ENCODE data around the gene ACVR2B.

ACVR2B gene

DNA sequence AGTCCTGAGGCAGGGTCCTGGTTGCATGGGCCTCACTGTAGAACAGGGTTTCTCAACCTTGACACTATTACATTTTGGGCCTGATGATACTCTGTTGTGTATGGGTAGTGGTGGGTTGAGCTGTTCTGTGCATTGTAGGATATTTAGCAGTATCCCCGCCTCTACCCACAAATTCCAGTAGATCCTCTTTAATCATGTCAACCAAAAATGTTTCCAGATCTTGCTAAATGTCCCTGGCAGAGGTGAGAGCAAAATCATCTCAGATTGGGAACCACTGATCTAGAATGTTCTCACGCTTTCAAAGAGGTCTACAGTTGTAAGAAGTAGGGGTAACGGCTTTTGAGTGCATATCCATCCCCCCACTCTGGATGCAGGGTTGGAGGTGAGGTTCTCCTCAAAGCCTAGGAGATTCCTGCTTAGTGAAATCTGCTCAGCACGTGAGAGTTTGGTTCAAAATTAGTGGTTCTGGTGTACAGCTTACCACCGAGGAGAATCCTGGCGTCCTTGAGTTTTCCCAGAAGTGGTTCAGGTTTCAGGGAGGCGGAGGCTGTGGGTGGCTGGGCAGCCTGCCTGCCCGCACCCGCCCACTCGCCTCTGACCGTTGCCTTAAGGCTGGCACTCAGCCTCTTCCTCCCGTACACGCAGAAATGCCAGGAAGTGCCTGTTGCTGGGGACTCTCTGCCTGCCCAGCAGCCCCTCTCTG is 5.3 kb downstream of the ACVR2B start:
- no peak for DNase-seq (ENCODE audit: low read depth in 2 of 2)

GRCh38 chr3:38459499-38460048 is 5.9 kb downstream of the ACVR2B start:
- no peak for DNase-seq (ENCODE audit: low read depth in 2 of 2)

GRCh38 chr3:38460377-38461270 is 6.9 kb downstream of the ACVR2B start:
- DNase-seq (ENCODE audit: low read depth in 2 of 2), result no peak

- no peak for DNase-seq (ENCODE audit: low read depth in 2 of 2)
Measured at GRCh38 chr3:38465588-38466154, 12.0 kb downstream of the ACVR2B start.

- no peak for DNase-seq (ENCODE audit: low read depth in 2 of 2)
Measured at GRCh38 chr3:38468765-38469164, 15.1 kb downstream of the ACVR2B start.

DNA sequence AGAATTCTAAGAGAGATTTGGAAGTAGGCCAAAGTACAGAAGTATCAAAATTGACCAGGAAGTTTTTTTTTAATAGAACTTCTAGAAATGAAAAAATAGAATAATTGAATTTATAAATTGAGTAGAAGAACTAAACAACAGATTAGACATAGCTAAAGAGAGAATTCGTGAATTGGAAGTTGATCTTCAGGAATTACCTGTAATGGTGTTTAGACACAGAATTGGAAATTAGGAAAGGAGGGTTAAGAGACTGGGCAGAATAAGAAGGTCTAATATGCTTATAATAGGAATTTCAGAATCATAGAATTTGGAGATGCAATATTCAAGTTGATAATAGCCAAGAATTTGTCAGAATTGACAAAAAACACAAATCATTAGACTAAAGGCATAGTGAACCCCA is 16.2 kb downstream of the ACVR2B start:
- DNase-seq (ENCODE audit: low read depth in 2 of 2), result no peak

DNA sequence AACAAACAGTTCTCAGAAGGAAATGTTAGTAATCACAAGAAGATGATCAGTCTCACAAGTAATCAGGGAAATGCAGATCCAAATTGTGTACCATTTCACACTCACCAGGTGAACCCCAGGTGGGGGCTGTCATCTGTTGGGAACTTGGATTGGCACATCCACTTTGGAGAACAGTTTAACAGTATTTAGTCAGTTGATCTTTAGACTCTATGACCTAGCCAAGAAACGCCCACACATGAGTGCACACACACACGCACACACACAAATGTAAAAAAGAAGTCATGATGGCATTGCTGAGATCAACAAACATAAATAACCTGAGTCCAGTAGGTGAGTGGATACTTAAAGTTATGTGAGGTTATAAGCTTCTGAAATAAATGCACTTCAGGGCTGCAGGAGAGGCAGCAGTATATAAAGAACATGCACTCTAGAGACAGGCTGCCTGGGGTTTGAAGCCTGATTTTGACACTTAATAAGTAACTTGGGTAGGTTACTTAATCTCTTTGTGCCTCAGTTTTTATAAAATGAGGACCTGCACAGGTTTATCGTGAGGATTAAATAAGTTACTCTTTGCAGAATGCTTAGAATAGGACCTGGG is 17.7 kb downstream of the ACVR2B start:
- no peak for DNase-seq (ENCODE audit: low read depth in 2 of 2)

DNA sequence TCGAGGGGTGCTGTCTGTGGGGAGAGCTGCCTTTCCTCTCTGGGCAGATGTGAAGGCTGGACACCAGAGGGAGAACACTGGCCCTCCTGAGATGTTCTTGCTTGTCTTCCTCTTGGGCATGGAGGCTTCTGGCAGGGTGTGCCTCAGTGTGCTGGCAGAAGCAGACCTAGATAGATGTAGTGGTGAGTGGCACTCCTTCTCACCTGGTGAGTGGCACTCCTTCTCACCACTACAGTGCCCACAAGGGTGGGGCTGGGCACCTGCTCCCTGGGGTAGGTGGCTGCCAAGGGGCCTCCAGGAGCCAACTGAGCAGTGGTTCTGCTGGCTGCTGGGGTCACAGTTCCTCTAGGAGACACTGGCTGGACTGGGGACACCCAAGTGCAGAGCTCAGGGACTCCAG is 18.7 kb downstream of the ACVR2B start:
- no peak for DNase-seq (ENCODE audit: low read depth in 2 of 2)

- DNase-seq (ENCODE audit: low read depth in 2 of 2), result no peak
Measured at GRCh38 chr3:38473229-38473628, 19.5 kb downstream of the ACVR2B start.

DNA sequence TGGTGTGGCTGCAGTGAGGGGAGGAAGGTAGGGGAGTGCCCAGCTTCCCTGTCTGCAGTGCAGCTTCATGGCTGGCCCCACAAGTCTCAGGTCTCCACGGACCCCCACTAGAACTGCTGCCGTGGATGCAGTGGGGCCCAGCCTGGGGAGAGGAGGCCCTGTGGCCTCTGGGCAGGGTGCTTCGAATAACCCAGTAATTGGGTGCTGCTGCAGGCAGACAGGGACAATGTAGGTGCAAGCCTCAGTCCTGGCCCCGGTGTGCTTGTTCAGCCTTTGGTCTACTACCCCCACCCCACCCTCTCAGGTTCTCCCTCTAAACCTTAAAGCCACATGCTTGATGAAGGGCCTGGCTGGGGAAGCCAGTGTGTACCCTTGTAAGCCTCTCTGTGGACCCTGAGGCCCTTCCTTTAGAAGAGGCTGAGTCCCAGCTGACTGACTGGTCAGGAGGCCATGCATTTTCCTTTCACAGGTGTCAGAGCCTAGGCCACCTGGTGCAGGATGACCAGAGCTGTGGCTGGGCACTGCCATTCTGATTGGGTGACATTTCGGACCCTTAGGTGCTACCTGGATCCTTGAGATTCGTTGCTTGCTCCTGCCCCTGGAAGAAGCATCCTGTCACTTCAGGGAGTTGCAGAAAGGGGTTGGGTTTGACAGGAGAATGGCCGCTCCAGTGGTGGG is 21.4 kb downstream of the ACVR2B start:
- no peak for DNase-seq (ENCODE audit: low read depth in 2 of 2)

- no peak for DNase-seq (ENCODE audit: low read depth in 2 of 2)
Measured at GRCh38 chr3:38475716-38476115, 22.0 kb downstream of the ACVR2B start.

DNA sequence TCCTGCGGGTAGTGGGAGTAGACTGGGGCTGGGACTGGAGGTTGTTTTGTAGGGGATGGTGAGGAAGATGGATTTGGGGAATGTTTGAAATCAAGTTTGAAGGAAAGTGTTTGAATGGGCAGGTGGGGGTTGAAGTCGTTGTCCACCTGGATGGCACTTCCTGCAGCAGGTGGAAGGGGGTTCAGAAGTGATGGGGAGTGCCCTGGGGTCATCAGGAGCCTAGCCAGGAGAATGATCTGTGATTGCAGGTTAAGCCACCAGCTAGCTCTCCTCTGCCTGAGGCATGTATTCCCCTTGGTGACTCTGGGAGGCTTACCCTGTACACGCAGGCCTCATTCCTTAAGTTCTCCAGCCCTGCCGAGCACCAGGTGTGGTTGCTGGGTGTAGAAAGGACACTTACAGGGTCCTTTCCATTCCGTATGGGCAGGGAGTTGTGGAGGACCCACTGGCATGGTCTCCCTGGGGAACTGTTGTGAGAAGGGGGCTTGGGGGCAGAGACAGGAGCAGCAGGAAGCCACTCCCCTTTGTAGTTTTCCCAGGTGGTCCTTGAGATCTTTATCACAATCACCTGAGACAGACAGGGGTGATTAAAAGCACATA is 22.6 kb downstream of the ACVR2B start:
- no peak for DNase-seq (ENCODE audit: low read depth in 2 of 2)

DNA sequence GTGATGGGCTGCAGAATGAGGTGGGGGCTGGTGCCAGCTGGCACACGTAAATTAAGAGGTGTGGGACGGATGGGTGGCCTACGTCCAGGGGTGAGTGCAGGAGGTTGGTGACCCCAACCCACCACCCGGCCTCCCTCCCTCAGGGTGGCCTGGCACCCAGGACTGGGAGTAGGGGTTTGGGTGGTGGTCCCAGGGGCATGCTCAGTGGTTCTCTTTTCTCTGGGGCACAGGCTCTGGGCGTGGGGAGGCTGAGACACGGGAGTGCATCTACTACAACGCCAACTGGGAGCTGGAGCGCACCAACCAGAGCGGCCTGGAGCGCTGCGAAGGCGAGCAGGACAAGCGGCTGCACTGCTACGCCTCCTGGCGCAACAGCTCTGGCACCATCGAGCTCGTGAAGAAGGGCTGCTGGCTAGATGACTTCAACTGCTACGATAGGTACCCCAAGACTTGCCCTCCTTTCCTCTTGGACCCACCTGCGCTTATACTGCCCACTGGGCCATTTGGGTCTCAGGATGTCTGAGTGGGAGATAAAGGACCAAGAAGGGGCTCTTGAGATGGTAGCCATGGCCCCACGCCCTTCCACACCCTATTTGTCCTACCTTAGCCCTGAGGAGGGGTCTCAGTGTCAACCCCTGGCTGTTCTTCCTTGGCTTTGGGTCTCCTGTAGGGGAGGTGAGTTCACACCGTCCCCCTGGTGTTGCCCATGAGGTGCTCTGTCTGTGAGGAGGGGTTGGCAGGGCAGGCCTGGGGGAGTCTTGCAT is 23.5 kb downstream of the ACVR2B start:
- no peak for DNase-seq (ENCODE audit: low read depth in 2 of 2)

- DNase-seq (ENCODE audit: low read depth in 2 of 2), result no peak
Measured at GRCh38 chr3:38477839-38478450, 24.3 kb downstream of the ACVR2B start.

GRCh38 chr3:38478901-38479300 is 25.2 kb downstream of the ACVR2B start:
- DNase-seq (ENCODE audit: low read depth in 2 of 2), result no peak

DNA sequence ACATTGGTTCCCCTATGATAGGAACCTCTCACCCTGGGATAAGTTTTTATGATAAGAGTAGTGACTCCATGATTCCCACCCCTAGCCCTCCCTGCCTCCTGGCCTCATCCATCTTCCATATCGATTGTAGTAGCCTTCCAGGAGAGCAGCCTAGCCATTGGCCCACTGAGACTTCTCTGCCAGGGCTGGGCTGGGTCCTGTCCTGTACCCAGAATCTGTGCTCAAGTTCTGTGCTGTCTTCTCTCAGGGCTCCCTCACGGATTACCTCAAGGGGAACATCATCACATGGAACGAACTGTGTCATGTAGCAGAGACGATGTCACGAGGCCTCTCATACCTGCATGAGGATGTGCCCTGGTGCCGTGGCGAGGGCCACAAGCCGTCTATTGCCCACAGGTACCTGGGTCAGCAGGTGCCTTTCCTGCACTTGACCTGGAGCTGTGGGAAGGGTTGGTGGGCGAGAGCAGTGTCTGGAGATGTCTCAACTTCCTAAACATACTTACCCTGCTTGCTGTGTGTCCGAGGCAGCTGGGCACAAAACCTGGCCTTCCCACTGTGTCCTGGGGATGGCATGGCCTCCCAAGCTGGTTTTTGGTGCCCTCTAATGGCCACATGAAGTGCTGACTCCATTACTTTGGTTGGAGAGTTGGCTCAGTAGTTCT is 25.9 kb downstream of the ACVR2B start:
- DNase-seq (ENCODE audit: low read depth in 2 of 2), result no peak

GRCh38 chr3:38480093-38480445 is 26.4 kb downstream of the ACVR2B start:
- DNase-seq (ENCODE audit: low read depth in 2 of 2), result no peak

DNA sequence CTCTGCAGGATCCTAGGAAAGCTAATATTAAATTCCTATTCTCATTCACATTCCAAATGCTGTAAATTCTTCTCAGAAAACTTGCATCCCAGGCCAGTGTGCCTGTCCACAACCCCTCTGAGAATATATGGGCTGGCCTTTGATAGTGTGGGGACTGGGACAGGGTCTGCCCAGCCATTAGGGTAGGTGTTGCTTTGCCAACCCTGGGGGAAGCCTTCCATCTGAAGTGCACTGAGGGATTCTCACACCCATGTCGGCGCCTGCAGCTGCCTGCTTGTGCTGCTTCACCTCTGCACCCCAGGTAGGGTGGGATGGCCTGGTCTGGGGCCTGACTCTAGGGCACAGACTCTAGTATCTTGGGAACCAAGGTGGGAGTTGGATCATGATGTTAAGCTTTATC is 27.2 kb downstream of the ACVR2B start:
- DNase-seq (ENCODE audit: low read depth in 2 of 2), result no peak

DNA sequence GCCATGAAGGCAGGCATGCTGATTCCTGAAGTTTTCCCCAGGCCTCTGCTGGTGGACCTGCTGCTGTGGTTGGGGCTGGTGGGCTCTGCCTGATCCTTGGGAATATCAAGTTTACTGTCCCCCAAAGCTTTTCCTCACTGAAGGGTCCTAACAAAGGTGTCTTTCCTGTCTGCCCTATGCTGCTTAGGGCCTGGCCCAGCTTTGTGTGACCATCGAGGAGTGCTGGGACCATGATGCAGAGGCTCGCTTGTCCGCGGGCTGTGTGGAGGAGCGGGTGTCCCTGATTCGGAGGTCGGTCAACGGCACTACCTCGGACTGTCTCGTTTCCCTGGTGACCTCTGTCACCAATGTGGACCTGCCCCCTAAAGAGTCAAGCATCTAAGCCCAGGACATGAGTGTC is 29.3 kb downstream of the ACVR2B start:
- DNase-seq (ENCODE audit: low read depth in 2 of 2), result no peak

- DNase-seq (ENCODE audit: low read depth in 2 of 2), result no peak
Measured at GRCh38 chr3:38487323-38487722, 33.6 kb downstream of the ACVR2B start.

Data from stimulated activated CD4-positive, alpha-beta T cell treated with anti-CD3 and anti-CD28 coated beads, Interleukin-15, amount 100 ng/mL, for 48 hours (primary cell).